ENCODE measurements around the gene GPR18.

Gene GPR18

DNA sequence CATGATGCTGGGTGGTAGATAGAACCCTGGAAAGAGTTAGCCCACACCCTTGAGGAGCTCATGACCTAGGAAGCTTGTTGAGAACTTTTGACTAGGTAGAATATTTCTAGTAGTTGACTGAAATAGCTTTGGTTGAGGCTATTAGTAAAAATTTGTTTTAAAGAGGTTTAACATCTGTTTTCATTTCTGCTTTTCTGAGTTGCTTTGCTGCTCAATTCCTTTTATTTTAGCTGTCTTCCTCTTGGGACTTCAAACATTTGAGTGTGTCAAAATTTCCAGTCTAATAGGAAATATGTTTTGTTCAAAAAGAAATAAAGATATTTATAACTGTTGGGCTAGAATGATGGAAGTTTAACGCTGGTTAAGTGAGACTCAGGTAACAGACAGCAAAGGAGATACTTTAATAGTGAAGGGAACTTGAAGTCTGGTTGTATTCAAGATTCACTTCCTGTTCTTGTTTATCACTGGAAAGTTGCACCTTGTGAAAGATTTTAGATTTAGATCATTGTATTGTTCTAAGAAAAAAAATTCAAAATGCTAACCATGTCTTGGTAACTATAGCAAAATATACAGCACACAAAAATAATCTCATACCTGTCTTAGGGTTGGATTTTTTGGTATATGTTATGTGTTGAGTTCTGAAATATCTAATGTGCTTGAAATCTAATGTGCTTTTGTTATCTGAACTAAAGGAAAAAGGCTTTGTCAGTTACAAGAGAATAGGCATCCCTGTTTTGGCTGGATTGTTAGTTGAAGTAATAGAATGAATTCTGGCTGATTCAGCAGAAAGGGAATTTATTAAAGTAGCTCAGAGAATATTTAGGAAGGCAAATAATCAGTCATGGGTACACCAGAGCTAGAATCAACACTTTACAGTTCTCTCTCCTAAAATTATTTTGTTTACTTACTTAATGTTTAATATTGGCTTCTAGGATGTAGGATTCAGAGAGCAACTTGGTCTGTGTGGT is 24.4 kb upstream of the GPR18 start:
- in situ Hi-C loops (cut with MboI; ENCODE audit: low sequenced_read_pairs), result no loop called here
- no peaks in the 10 kb centered on the region for H3K9me3 ChIP-seq
- H3K36me3 ChIP-seq (replicated peaks), result 0 out of 2 replicates have a peak, but pooled peaks cover 4% of the 10 kb centered on the region
- H3K27me3 ChIP-seq (ENCODE audit: low read depth), result no peaks in the 10 kb centered on the region
- no peak for DNase-seq (ENCODE audit: low spot score in 2 of 2)
- H3K4me3 ChIP-seq, result no peak overlapping the region
- H3K4me1 ChIP-seq, result no peaks in the 10 kb centered on the region

DNA sequence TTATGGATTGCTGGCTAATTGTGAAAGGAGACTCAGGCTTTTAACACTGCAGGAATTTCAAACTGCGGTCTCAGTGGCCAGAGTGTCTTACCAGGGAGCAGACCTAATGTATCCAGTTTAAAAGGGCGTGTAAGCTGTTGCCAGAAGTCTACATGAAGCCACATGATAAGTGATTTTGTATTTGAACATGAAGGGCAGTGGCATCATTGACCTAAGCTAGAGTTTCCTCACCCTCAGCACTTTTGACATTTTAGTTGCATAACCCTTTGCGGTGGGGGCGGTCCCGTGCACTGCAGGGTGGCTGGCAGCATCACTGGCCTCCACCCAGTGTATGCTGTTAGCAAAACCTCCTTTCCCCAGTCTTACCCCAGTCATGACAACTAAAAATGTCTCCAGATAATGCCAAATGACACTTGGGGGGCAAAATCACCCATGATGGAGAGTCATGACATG is 23.7 kb upstream of the GPR18 start:
- Histone ChIP-seq H3K9me3 (no peaks in the 10 kb centered on the region), H3K4me3 (no peak overlapping the region), H3K27me3 (ENCODE audit: low read depth) (no peaks in the 10 kb centered on the region), H3K4me1 (no peaks in the 10 kb centered on the region), H3K36me3 (replicated peaks) (0 out of 2 replicates have a peak, but pooled peaks cover 4% of the 10 kb centered on the region)
- in situ Hi-C loops (cut with MboI; ENCODE audit: low sequenced_read_pairs), result no loop called here
- DNase-seq (ENCODE audit: low spot score in 2 of 2), result no peak

DNA sequence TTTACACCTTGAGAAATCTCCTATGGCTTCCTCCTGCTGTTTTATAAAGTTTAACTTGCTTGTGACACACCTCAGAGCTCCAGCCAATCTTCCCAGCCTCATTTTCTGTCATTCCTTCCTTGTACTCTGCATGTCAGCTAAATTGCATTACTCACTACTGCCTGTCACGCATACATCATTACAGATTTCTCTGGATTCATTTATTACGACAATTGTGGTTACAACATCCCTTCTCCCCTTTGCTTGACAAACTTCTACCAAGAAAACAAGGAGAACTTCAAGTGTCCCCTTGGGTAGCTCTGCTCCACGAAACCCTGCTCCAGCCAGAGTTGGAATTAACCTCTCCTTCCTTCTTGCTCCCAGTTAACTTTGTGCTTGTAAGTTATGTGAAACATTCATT is 22.0 kb upstream of the GPR18 start:
- Histone ChIP-seq H3K9me3 (no peaks in the 10 kb centered on the region), H3K36me3 (replicated peaks) (0 out of 2 replicates have a peak, but pooled peaks cover 4% of the 10 kb centered on the region), H3K27me3 (ENCODE audit: low read depth) (no peaks in the 10 kb centered on the region), H3K4me1 (no peaks in the 10 kb centered on the region), H3K4me3 (no peak overlapping the region)
- DNase-seq (ENCODE audit: low spot score in 2 of 2), result no peak
- in situ Hi-C loops (cut with MboI; ENCODE audit: low sequenced_read_pairs), result no loop called here

DNA sequence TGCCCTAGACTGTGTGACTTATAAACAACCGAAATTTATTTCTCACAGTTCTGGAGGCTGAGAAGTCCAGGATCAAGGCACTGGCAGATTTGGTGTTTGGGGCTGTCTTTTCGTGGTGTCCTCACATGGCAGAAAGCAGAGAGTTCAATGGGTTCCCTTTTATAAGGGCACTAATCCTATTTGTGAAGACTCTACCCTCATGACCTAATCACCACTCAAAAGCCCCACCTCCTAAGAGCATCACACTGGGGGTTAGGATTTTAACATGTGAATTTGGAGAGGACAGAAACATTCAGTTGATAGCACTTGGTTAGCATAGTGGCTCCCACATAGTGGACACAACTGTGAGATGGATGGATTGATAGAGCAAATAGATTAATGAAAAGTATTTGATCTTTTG is 21.5 kb upstream of the GPR18 start:
- Histone ChIP-seq H3K9me3 (no peaks in the 10 kb centered on the region), H3K36me3 (replicated peaks) (0 out of 2 replicates have a peak, but pooled peaks cover 4% of the 10 kb centered on the region), H3K4me1 (no peaks in the 10 kb centered on the region), H3K4me3 (no peak overlapping the region), H3K27me3 (ENCODE audit: low read depth) (no peaks in the 10 kb centered on the region)
- DNase-seq (ENCODE audit: low spot score in 2 of 2), result no peak
- in situ Hi-C loops (cut with MboI; ENCODE audit: low sequenced_read_pairs), result loop anchor here (10.0 kb wide), 1 partner anchor 155 kb away; no protein-coding TSS in a partner anchor

DNA sequence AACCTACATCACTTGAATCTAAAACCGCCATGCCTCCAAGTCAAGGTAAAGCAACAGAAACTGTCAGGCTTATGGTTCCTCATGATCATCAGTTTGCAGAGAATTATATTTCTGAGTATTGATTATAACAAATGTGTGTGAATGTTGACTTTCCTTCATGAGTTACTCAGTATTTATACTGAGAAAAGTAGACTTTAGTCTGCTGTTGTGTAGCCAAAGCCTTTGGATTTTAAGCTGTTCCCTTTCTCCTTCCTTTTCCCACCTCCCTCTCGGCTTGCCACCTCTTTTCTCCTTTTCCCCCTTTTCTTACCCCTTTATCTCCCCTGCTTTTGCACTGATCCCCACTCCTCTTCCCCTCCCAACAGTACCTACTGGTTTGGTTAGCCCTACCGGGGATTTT is 20.7 kb upstream of the GPR18 start:
- Histone ChIP-seq H3K36me3 (replicated peaks) (0 out of 2 replicates have a peak, but pooled peaks cover 4% of the 10 kb centered on the region), H3K4me3 (no peak overlapping the region), H3K4me1 (no peaks in the 10 kb centered on the region), H3K27me3 (ENCODE audit: low read depth) (no peaks in the 10 kb centered on the region), H3K9me3 (no peaks in the 10 kb centered on the region)
- no peak for DNase-seq (ENCODE audit: low spot score in 2 of 2)
- in situ Hi-C loops (cut with MboI; ENCODE audit: low sequenced_read_pairs), result loop anchor here (10.0 kb wide), 1 partner anchor 156 kb away; no protein-coding TSS in a partner anchor

DNA sequence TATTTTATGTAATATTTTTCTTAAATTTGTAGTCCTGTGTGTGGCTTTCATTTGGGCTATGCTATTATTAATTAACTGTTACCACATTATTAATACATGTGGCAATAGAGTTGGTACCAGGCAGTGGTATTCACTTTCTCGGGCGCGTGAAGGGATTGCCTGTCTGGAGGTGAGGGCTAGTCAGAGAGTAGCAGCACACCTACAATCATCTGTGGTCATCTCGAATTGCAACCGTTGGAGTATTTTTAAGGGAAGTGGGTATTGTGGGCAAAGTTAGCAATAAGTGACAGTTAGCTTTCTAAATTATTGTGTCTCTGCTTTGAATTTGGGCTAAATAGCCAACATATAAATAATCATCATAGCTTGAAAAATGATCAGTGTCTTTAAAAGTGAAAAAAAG is 20.0 kb upstream of the GPR18 start:
- no peak for DNase-seq (ENCODE audit: low spot score in 2 of 2)
- Histone ChIP-seq H3K36me3 (replicated peaks) (0 out of 2 replicates have a peak, but pooled peaks cover 4% of the 10 kb centered on the region), H3K4me3 (no peak overlapping the region), H3K9me3 (no peaks in the 10 kb centered on the region), H3K4me1 (no peaks in the 10 kb centered on the region), H3K27me3 (ENCODE audit: low read depth) (no peaks in the 10 kb centered on the region)
- in situ Hi-C loops (cut with MboI; ENCODE audit: low sequenced_read_pairs), result loop anchor here (10.0 kb wide), 1 partner anchor 157 kb away; no protein-coding TSS in a partner anchor

DNA sequence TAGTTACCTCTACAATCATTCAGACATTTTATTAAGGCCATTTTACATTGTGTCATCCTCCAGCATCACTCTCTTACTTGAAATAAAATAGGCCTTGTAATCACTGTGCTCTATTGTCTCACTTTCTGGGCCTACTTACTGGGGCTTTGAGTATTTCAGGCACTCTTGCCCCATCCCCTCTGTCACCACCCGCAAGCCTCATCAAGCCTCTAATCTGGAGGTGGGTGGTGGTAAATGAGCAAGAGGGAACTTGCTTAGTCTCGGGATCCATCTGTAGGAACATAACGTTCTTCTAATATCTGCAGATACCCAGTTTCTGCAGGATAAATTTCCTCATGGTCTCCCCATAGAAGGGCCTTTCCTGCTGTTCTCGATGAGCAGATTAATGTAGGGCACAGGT is 19.4 kb upstream of the GPR18 start:
- in situ Hi-C loops (cut with MboI; ENCODE audit: low sequenced_read_pairs), result loop anchor here (10.0 kb wide), 1 partner anchor 157 kb away; no protein-coding TSS in a partner anchor
- no peaks in the 10 kb centered on the region for H3K4me1 ChIP-seq

DNA sequence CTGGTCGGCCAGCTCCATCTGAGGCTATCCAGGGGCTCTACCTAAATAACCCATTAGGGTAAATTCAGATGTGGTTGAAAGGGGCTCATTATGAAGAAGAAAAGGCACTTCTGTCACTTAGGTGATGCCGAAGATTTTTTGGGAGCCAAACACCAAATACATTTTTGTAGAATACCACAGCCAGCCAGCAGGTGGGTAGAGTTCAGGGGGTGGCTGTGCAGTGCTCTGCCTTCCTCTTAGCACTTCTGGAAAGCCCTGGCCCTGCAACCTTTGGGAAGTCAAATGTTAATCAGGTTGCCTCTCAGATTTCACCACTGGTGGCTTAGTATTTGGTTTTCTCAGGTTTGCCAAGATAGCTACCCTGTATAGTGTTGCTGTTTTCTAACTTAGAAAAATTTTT is 18.5 kb upstream of the GPR18 start:
- H3K27me3 ChIP-seq (ENCODE audit: low read depth), result no peaks in the 10 kb centered on the region
- no peaks in the 10 kb centered on the region for H3K9me3 ChIP-seq
- 0 out of 2 replicates have a peak, but pooled peaks cover 4% of the 10 kb centered on the region for H3K36me3 ChIP-seq (replicated peaks)
- no peak overlapping the region for H3K4me3 ChIP-seq
- in situ Hi-C loops (cut with MboI; ENCODE audit: low sequenced_read_pairs), result loop anchor here (10.0 kb wide), 1 partner anchor 158 kb away; no protein-coding TSS in a partner anchor
- DNase-seq (ENCODE audit: low spot score in 2 of 2), result no peak
- H3K4me1 ChIP-seq, result no peaks in the 10 kb centered on the region

More for the DNA sequence above, 19.4 kb upstream of the GPR18 start:
- no peak for DNase-seq (ENCODE audit: low spot score in 2 of 2)
- Histone ChIP-seq H3K36me3 (replicated peaks) (0 out of 2 replicates have a peak, but pooled peaks cover 4% of the 10 kb centered on the region), H3K27me3 (ENCODE audit: low read depth) (no peaks in the 10 kb centered on the region), H3K9me3 (no peaks in the 10 kb centered on the region), H3K4me3 (no peak overlapping the region)

DNA sequence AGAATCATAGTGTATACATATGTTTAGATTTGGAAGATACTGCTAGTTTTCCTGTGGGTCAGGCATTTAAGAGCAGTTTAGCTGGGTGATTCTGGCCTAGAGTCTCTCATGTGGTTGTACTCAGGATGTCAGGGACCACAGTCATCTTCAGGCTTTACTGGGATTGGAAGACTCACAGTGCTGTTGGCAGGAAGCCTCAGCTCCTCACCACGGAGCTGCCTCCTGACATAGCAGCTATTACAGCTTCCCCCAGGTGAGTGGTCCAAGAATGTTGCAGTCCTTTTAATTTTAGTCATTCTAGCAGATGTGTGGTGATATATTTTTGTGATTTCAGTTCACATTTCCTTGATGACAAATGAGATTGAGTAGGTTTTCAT is 16.9 kb upstream of the GPR18 start:
- Histone ChIP-seq H3K4me1 (no peaks in the 10 kb centered on the region), H3K9me3 (no peaks in the 10 kb centered on the region), H3K27me3 (ENCODE audit: low read depth) (no peaks in the 10 kb centered on the region), H3K36me3 (replicated peaks) (no peaks in the 10 kb centered on the region), H3K4me3 (no peak overlapping the region)
- no peak for DNase-seq (ENCODE audit: low spot score in 2 of 2)
- in situ Hi-C loops (cut with MboI; ENCODE audit: low sequenced_read_pairs), result loop anchor here (10.0 kb wide), 1 partner anchor 160 kb away; no protein-coding TSS in a partner anchor

DNA sequence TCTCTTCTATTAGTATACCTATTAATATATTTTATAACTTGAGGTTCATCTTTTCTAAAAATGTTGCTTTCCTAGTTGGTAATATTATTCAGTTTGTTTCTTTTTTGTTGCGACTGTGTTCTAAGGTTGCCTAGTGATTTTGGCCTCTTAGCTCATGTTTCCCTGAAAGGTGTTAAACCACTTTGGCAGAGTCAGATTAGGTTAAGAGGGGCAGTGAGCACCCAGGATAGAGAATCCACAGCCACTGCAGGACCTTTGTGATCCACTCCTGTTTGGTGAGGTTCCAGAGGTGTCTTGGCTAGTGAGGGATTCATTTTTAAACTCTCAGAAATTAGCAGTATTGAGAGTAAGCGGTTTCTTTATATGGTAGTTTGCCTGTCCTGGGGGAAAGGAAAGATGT is 14.9 kb upstream of the GPR18 start:
- Histone ChIP-seq H3K9me3 (no peaks in the 10 kb centered on the region), H3K4me3 (no peak overlapping the region), H3K36me3 (replicated peaks) (no peaks in the 10 kb centered on the region), H3K4me1 (no peaks in the 10 kb centered on the region), H3K27me3 (ENCODE audit: low read depth) (no peaks in the 10 kb centered on the region)
- DNase-seq (ENCODE audit: low spot score in 2 of 2), result no peak
- in situ Hi-C loops (cut with MboI; ENCODE audit: low sequenced_read_pairs), result loop anchor here (10.0 kb wide), 1 partner anchor 162 kb away; no protein-coding TSS in a partner anchor

DNA sequence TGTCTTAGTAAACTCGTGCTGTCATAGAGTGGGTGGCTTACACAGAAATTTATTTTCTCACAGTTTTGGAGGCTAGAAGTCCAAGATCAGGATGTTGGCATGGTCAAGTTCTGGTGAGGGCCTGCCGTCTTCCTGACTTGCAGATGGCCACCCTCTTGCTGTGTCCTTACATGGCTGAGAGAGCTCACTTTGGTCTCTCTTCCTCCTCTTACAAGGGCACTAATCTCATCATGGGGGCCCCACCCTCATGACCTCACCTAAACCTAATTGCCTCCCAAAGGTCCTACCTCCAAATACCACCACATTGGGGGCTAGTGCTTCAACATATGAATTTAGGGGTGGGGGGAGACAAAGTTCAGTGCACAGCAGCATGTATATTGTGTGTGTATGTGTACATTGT is 14.3 kb upstream of the GPR18 start:
- DNase-seq (ENCODE audit: low spot score in 2 of 2), result no peak
- Histone ChIP-seq H3K4me1 (no peaks in the 10 kb centered on the region), H3K4me3 (no peak overlapping the region), H3K9me3 (no peaks in the 10 kb centered on the region), H3K27me3 (ENCODE audit: low read depth) (no peaks in the 10 kb centered on the region), H3K36me3 (replicated peaks) (peaks cover 1% of the 10 kb centered on the region; the same call in 1 of the 2 replicates)
- in situ Hi-C loops (cut with MboI; ENCODE audit: low sequenced_read_pairs), result loop anchor here (10.0 kb wide), 1 partner anchor 162 kb away; no protein-coding TSS in a partner anchor

DNA sequence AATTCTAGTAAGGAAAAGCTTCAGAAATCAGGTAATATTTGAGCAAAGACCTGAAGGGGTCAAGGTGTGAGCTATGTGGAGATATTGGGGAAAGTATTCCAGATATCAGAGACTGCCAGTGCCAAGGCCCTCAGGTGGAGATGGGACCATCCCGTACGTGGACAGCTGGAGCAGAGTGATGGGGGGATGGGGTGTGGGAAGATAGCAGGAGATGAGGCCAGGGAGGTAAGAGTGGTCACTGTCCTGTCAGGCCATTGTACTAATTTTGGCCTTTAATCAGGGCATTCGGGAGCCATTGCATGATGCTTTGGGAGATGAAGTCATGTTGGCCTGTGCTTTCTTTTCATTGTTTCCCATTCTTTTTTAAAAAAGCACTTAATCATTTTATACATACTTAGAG is 13.1 kb upstream of the GPR18 start:
- in situ Hi-C loops (cut with MboI; ENCODE audit: low sequenced_read_pairs), result loop anchor here (10.0 kb wide), 1 partner anchor 164 kb away; no protein-coding TSS in a partner anchor
- DNase-seq (ENCODE audit: low spot score in 2 of 2), result no peak
- H3K36me3 ChIP-seq (replicated peaks), result peaks cover 3% of the 10 kb centered on the region; the same call in 1 of the 2 replicates

DNA sequence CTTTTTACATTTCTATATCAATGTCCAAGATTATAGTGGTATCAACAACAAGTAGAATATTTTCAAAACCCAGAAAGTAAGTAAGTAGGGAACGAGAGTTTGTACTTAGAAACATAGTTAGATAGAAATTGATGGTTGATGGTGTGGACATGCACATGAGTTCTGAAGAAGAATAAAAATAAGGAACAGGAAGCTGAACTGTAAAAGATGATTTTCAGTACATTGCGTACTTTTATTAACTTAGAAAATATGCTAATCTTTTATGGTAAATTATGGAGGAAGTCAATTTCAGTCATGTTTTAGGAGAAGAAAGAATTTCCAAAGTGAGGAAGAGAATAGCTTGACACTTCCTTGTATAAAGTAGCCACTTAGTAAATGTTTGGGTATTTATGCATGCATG is 12.3 kb upstream of the GPR18 start:
- in situ Hi-C loops (cut with MboI; ENCODE audit: low sequenced_read_pairs), result loop anchor here (10.0 kb wide), 1 partner anchor 164 kb away; no protein-coding TSS in a partner anchor
- H3K4me3 ChIP-seq, result no peak overlapping the region
- H3K9me3 ChIP-seq, result no peaks in the 10 kb centered on the region
- no peaks in the 10 kb centered on the region for H3K27me3 ChIP-seq (ENCODE audit: low read depth)
- H3K36me3 ChIP-seq (replicated peaks), result peaks cover 3% of the 10 kb centered on the region; the same call in 1 of the 2 replicates
- no peak for DNase-seq (ENCODE audit: low spot score in 2 of 2)
- H3K4me1 ChIP-seq, result no peaks in the 10 kb centered on the region

More for the DNA sequence above, 13.1 kb upstream of the GPR18 start:
- Histone ChIP-seq H3K9me3 (no peaks in the 10 kb centered on the region), H3K4me3 (no peak overlapping the region), H3K27me3 (ENCODE audit: low read depth) (no peaks in the 10 kb centered on the region), H3K4me1 (no peaks in the 10 kb centered on the region)

All from HAP-1 (cell line).